SU-DHL-6 (cell line): ENCODE results near the gene GOLGA7B.

ENCODE experiments used
- CTCF ChIP-seq: fragments of 200-600 bp; sonication (generic); IDR thresholded peaks from one replicate; pipeline ENCODE4 v1.5.1; 2017; ENCODE audit warnings: antibody characterized with exemption, mild to moderate bottlenecking, low read length, moderate library complexity; ENCODE audit not compliant: insufficient read depth, poor library complexity, severe bottlenecking
- EZH2phosphoT487 ChIP-seq: fragments of 200-600 bp; sonication (generic), shearing (Covaris generic); conservative IDR thresholded peaks from 2 replicates; pipeline ENCODE4 v1.6.1; 2018; ENCODE audit warnings: mild to moderate bottlenecking, antibody characterized with exemption, low read length, moderate library complexity, mixed read lengths

GRCh38 chr10:97818572-97818971 is 31.1 kb upstream of the GOLGA7B start:
- TF ChIP-seq CTCF (no peak), EZH2phosphoT487 (no peak)
